Stimulated activated CD8-positive, alpha-beta memory T cell treated with anti-CD3 and anti-CD28 coated beads, Interleukin-15, amount 100 ng/mL, for 48 hours (primary cell): ENCODE measurements around the gene SHC2.

Source experiments
- DNase-seq, 2 donors: peaks; one replicate each; pipeline ENCODE4 v3.0.0-alpha.2; 2020; ENCODE audit warnings: low read depth in 2 of 2

Gene SHC2, protein sequence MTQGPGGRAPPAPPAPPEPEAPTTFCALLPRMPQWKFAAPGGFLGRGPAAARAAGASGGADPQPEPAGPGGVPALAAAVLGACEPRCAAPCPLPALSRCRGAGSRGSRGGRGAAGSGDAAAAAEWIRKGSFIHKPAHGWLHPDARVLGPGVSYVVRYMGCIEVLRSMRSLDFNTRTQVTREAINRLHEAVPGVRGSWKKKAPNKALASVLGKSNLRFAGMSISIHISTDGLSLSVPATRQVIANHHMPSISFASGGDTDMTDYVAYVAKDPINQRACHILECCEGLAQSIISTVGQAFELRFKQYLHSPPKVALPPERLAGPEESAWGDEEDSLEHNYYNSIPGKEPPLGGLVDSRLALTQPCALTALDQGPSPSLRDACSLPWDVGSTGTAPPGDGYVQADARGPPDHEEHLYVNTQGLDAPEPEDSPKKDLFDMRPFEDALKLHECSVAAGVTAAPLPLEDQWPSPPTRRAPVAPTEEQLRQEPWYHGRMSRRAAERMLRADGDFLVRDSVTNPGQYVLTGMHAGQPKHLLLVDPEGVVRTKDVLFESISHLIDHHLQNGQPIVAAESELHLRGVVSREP

DNA sequence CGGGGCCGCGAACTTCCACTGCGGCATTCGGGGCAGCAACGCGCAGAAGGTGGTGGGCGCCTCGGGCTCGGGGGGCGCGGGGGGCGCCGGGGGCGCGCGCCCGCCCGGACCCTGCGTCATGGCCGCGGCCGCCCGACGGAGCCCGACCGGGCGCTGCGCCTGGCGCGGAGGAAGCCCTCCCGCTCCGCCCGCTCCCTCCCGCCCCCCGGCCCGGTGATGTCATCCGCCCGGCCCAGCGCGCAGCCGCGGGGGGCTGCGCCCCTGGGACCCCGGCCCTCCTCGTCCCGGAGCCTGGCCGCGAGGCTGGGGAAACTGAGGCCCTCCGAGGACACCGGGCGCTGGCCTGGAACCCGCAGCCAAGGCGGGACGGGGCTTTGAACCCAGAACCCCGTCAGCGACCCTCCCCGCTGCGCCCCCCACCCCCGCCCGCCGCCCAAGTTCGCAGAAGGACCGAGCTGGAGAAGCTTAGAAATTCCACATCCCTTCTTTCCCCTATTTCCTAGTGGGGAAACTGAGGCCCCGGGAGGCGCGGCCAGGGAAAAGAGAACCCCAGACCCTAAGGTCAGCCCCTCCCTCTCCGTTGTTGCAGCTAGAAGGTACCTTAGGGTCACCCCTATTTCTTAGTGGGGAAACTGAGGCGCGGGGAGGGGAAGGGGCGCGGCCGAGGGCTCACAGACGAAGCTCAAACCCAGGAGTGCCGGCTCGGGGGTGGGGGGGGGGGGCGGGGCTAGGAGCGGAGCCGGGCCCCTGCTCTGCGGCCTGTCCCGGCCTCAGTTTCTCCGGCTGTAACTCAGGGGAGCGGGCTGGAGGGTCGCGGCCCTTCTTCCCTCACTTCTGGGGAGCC is at the start of gene SHC2:
SHC2 (minus strand) TSS at position 157 of the 844 bp plus-strand sequence; CDS start at position 120, 37 bp downstream.
- no peak for DNase-seq

DNA sequence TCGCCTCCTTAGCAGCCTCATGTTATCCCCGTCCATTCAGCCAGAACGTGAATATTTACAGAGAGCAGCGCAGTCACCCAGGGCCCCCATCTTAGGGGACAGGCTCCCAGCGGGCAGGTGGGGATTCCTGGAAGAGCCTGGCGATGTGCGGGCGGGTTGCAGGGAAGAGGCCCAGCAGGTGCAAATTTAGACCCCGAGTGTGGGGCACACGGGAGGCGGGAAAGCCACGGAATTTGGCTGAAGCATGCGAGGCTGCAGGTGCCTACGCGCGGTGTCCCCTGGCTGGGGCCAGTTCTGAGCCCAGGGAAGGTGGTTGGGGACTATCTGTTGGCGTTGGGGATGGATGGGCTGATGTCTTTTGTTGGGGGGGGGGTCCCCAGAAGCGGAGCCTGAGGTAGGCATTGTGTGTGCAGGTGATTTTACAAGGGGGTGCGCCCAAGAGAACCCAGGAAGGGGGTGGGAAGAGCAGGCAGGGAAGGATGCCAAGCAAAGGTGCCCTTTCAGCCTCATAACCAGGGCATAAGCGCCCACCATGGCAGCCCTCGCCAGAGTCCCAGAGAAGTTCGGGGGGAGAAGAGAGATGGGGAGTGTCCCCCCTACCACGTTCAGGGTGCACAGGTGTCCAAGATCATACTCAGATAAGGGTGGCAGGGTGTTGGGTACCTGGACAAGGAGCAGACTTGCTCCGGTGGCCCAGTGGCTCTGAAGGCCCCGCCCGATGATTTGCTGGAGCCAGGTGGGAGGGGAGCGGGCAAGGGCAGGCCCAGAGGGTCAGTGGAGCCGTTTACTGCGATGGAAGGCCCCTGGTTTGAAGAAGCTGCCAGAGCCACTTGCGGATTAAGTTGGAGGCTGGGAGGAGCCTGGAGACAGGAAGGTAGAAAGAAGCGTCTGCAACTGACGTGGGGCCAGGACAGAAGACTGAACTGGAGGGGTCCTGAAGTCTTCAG is 47.6 kb upstream of the SHC2 start:
- DNase-seq: no peak

DNA sequence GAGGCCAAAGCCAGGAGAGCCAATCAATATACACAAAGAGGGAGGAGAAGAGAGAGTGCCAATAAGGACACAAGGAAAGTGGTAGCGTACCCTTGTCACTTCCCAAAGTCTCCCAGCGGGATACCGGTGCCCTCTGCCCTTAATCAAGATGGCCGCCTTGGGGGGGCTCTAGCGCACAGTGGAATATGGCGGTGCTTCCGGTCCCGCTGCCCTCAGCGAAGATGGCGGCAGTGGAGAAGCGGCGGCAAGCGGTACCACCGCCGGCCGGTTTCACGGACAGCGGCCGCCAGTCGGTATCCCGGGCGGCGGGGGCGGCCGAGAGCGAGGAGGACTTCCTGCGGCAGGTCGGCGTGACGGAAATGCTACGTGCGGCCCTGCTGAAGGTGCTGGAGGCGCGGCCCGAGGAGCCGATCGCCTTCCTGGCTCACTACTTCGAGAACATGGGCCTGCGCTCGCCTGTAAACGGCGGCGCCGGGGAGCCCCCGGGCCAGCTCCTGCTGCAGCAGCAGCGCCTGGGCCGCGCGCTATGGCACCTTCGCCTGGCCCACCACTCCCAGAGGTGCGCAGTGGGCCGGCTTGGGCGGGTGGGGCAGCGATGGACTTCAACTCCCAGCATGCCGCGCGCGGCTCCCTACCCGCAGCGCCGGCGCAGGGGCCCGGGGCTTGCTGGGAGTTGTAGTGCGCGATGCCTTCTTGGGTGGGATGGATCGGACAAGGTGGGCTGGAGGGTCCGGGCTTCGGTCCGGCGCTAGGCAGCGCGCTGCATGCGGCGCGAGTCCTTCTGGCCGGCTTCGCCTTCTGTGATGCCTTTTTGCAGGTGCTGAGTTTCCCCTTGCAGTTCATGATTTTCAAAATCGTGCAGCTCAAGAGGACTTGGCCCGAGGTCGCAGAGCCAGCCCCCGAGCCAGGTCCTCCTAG is 46.7 kb upstream of the SHC2 start, which contains the start of gene TPGS1:
TPGS1 (plus strand) TSS at position 212 of the 918 bp plus-strand sequence; CDS start at position 222, 10 bp downstream.
- DNase-seq: peak; percentile 77 to 79

DNA sequence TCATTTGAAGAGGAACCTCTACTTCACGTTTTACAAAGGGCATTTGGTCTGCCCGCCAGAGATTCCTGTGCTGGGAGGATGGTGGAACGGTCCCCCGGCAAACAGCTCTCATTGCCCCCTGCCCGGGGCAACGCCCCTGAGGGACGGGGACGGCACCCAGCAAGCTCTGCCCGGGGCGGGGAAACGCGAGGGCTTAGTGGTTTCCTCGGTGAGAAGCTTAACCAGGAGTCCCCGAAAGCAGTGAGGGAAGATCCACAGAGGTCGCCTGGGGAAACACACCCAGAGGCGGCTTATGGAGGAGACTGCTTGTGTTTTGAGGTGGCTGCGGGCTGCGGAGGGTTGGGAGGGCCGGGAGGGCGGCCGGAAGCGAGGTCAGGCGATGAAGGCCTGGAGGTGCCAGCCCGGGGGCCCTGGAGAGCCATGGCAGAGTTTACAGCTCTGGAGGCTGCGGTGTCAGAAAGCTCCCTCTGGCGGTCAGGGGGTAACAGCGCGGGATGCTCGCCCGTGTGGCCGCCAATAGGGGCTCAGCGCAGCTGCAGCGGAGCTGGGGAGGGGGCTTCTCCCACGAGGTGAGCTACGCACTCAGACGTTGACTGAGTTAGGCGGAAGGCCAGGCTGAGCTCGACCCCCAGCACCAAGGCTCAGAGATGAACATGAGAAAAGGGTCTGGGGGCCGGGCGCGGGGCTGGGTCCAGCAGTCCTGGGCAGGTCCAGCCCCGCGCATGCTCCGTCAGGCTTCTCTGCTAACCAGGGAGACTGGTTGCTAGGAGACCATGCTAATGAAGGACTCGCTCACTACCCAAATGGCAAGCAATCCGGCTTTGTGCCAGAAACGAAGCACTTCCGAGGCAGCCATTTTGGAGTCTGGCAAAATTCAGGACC is 45.8 kb upstream of the SHC2 start:
- peak; percentile 88 to 90 for DNase-seq

DNA sequence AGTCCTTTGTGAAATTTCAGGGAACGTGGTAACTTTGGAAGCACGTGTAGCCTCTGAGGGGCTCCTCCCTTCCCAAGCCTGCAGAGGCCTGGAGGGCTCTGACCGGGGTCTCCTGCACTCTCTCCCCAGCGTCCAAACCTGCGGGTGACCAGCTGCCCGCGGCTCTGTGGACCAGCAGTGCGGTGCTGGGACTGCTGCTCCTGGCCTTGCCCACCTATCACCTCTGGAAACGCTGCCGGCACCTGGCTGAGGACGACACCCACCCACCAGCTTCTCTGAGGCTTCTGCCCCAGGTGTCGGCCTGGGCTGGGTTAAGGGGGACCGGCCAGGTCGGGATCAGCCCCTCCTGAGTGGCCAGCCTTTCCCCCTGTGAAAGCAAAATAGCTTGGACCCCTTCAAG is 43.8 kb upstream of the SHC2 start:
- no peak for DNase-seq

DNA sequence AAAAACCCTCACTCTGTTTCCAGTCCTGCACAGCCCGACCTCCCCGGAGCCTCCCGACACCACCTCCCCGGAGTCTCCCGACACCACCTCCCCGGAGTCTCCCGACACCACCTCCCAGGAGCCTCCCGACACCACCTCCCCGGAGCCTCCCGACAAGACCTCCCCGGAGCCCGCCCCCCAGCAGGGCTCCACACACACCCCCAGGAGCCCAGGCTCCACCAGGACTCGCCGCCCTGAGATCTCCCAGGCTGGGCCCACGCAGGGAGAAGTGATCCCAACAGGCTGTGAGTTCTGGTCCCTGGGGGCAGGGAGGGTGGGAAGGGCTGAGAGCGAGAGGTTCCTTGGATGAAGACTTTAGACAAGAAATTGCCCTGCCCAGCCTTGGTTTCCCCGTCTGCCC is 40.8 kb upstream of the SHC2 start:
- DNase-seq: no peak

DNA sequence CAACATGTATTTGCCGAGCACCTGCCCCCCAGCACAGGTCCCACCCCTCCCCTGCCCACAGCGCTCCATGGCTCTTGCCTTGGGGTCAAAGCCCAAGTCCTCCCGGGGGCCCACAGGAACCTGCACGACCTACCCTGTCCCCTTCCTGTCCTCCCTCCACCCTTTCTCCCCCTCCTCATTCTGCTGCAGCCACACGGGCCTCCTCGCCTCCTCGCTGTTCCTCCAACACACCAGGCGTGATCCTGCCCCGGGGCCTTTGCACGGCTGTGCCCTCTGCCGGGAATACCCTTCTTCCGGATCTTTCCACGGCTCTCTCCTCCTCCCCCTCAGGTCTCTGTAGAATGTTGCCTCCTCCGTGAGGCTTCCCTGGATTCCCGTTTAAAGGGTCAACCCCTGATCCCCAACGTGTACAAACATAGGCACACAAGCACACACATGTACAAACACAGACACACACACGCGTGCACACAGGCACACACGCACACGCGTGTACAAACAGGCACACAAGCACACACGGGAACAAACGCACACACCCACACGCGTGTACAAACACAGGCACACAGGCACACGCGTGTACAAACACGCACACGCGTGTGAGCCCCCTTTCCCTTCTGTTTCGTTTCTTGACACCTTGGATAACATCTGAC is 38.3 kb upstream of the SHC2 start:
- DNase-seq: no peak

DNA sequence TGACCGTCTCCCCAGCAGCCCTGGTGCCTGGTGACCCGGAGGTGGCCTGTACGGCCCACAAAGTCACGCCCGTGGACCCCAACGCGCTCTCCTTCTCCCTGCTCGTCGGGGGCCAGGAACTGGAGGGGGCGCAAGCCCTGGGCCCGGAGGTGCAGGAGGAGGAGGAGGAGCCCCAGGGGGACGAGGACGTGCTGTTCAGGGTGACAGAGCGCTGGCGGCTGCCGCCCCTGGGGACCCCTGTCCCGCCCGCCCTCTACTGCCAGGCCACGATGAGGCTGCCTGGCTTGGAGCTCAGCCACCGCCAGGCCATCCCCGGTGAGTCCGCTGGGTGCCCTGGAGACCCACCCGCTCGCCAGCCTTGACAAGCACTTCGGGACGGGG is 37.7 kb upstream of the SHC2 start:
- no peak for DNase-seq

DNA sequence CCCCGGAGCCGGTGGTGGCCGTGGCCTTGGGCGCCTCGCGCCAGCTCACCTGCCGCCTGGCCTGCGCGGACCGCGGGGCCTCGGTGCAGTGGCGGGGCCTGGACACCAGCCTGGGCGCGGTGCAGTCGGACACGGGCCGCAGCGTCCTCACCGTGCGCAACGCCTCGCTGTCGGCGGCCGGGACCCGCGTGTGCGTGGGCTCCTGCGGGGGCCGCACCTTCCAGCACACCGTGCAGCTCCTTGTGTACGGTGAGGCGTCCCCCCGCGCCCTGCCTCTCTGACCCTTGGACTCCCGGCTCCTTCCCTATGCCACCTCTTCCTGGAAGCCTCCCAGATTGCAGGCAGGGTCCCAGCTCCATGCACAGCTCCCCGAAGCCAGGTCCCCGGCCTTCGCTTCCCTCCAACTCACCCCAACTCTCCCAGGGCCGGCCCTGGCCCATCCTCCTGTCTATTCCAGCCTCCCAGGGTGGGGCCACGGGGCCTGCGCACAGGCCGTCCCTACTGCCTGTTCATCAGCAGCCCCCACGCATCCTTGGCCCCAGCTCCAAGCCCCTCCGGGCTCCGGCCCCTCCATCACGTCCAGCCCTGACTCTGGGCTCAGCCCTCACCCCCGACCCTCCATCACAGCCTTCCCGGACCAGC is 37.2 kb upstream of the SHC2 start:
- no peak for DNase-seq

DNA sequence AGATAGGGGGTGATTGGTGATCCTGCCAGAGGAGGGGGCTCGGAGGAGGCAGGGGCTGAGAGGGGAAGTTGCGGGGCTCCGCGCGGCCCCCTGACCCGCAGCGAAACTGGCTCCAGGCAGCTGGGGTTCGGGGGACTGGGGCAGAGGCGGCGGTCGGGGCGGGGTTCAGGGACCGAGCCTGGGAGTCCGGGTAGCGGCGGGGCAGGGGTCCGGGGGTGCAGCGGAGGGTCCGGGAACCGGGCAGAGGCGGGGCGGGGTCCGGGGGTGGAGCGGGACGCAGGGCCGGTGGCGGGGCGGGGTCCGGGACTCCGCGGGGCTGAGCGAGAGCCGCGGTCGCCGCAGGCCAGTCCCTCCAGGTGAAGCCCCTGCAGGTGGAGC is 36.6 kb upstream of the SHC2 start:
- no peak for DNase-seq

DNA sequence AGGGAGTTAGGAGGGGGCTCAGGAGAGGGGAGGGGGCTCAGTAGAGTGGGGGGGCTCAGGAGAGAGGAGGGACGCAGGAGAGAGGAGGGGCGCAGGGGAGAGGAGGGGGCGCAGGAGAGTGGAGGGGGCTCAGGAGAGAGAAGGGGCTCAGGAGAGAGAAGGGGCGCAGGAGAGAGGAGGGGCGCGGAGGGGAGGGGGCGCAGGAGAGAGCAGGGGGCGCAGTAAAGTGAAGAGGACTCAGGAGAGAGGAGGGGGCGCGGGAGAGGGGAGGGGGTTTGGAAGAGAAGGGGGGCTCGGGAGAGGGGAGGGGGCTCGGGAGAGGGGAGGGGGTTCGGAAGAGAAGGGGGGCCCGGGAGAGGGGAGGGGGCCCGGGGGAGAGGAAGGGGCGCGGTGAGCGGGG is 36.2 kb upstream of the SHC2 start:
- DNase-seq: no peak

DNA sequence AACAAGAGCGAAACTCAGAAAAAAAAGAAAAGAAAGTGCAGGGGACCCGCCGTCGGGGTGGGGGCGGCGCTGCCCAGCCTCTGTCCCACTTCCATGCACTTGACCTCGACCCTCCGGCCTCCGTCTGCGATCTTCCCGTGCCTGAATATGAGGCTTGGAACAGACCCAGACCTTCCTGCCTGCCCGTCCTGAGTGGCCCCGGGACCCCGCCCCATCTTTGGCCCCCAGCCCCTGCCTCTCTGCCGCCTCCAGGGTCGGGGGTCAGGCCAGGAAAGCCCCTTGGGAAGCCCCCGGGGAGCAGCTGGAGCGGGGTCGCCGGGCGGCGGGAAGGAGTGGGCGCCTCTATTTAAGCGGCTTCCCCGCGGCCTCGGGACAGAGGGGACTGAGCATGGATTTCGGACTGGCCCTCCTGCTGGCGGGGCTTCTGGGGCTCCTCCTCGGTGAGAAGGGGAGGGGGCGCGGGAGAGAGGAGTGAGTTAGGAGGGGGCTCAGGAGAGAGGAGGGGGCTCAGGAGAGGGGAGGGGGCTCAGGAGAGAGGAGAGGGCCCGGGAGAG is 35.4 kb upstream of the SHC2 start, which contains the start of gene MADCAM1:
MADCAM1 (plus strand) TSS at position 375 of the 554 bp plus-strand sequence; CDS start at position 389, 14 bp downstream.
- DNase-seq: no peak

DNA sequence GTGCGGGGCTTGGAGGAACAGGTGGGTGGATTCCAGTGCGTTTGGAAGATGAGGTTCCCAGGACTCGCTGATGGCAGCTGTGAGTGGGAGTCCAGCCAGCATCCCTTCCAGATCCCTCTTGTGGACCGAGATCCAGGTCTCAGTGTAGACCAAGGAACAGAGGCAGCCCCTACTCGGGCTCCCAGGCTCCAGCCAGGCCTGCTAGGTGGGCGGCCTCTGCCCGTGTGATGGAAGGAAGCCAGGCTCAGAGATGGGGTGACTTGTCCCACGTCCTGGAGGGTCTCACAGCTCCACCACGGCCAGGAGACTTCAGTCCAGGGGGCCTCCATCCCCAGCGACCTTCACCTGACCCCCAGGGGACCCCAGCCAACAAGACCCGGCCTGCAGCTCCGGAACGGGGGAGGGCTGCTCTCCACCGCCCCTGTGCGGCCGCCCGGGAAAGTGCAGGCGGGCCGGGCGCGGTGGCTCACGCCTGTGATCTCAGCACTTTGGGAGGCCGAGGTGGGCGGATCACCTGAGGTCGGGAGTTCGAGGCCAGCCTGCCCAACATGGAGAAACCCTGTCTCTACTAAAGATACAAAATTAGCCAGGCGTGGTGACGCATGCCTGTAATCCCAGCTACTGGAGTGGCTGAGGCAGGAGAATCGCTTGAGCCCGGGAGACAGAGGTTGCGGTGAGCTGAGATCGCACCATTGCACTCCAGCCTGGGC is 34.7 kb upstream of the SHC2 start:
- peak; percentile 36 to 50 for DNase-seq

DNA sequence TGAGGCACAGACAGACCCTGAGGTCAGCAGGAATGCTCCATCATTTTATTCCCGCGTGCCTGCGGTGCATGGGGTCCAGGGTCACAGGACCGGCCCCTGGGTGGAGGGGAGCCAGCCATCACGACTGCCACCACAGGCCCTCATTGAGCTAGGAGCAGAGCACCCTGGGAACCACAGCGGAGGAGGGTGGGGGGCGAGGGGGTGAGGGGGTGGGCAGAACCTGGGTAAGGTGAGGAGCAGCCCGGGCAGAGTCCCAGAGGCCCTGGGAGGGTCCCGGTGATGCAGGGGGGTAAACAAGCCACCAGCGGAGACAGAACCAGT is 34.2 kb upstream of the SHC2 start:
- no peak for DNase-seq

DNA sequence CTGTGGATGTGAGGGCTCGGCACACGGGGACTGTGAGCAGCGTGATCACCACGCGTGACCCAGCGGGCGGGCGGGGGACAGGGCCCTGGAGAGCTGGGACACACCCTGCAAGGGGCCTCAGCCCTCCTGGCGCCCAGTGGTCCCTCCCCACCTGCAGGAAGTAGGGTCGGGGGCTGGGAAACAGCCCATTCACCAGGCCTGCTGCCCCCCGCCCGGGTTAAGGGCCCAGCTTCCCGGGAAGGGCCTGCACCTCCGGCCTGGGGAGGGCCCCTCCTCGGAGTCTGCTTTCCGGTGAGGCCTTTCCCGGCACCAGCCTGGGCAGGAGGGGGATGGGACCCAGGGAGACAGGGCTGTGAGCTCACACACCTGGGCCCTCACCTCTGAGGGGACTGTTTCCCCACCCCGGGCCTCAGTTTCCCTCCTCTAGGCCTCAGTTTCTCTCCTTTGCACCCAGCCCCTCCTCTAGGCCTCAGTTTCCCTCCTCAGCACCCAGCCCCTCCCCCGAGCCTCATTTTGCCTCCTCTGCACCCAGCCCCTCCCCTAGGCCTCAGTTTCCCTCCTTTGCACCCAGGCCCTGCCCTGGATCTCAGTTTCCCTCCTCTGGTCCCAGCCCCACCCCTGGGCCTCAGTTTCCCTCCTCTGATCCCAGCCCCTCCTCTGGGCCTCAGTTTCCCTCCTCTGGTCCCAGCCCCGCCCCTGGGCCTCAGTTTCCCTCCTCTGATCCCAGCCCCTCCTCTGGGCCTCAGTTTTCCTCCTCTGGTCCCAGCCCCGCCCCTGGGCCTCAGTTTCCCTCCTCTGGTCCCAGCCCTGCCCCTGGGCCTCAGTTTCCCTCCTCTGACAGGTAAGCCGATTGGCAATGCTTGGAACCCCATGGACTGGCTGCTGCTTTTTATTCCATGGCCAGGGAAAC is 33.6 kb upstream of the SHC2 start:
- no peak for DNase-seq
